Vagina (tissue), 2 donors: ENCODE results near the gene CFAP46. TPM values are rescaled to one million over a fixed set of nuclear protein-coding genes. Genes with fewer than 3 reads are reported as not detected.

Experiments
- DNase-seq, 2 donors: peaks; one replicate each; pipeline ENCODE4 v3.0.0-alpha.2; 2017; ENCODE audit errors: extremely low spot score in 2 of 2
- H3K27ac ChIP-seq: fragments of 200-600 bp; sonication (generic); one replicate; pipeline ENCODE4 v1.5.1; 2019
- H3K27me3 ChIP-seq: fragments of 200-600 bp; sonication (generic); one replicate; pipeline ENCODE4 v1.5.1; 2019
- H3K36me3 ChIP-seq, 2 donors: fragments of 200-600 bp; sonication (generic); one replicate each; pipeline ENCODE4 v1.5.1; 2017 to 2019
- H3K4me1 ChIP-seq: fragments of 200-600 bp; sonication (generic); one replicate; pipeline ENCODE4 v1.5.1; 2019
- H3K4me3 ChIP-seq, 2 donors: fragments of 200-600 bp; sonication (generic); 1 replicate in 1 of 2; 2 replicates in 1 of 2; pipeline ENCODE4 v1.5.1; 2016 to 2019
- H3K9me3 ChIP-seq: fragments of 200-600 bp; sonication (generic); one replicate; pipeline ENCODE4 v1.5.1; 2019
- CTCF ChIP-seq, 3 experiments: fragments of 450-650 bp in 2 of 3; fragments of 200-600 bp in 1 of 3; sonication (generic) in 1 of 3; IDR thresholded peaks; one replicate each; pipeline ENCODE4 v1.5.1; 2017 to 2019; ENCODE audit warnings: antibody characterized with exemption in 3 of 3, mild to moderate bottlenecking in 2 of 3, moderate library complexity in 2 of 3
- POLR2A ChIP-seq, 2 donors: fragments of 450-650 bp; IDR thresholded peaks; one replicate each; pipeline ENCODE4 v1.6.1; 2017; ENCODE audit warnings: antibody characterized with exemption in 2 of 2, mild to moderate bottlenecking in 2 of 2, moderate library complexity in 2 of 2
- POLR2AphosphoS5 ChIP-seq, 2 donors: sonication (generic); formaldehyde crosslinking; IDR thresholded peaks; one replicate each; pipeline ENCODE4 v1.9.0; 2017; ENCODE audit warnings: antibody characterized with exemption in 2 of 2, mild to moderate bottlenecking in 2 of 2, low read depth in 1 of 2; ENCODE audit not compliant: insufficient read depth in 1 of 2
- intact Hi-C: fragments of 100-400 bp; cut with DNase I; formaldehyde crosslinking; loops from one replicate; pipeline ENCODE4 v1.15.1; 2023
- total RNA-seq: library from RNA; depleted of rRNA; stranded (reverse); fragments of >200 nt; gene quantifications from one replicate; pipeline ENCODE4 v1.2.3, GENCODE V29; 2016

CFAP46 gene
- total RNA-seq, 1 donor from 2014 or later: not detected

- H3K4me3 ChIP-seq: no peak overlapping the region
- DNase-seq: no peak
- no peaks in the 10 kb centered on the region for H3K27me3 ChIP-seq
- H3K9me3 ChIP-seq: peaks cover 3% of the 10 kb centered on the region
- no peak overlapping the region for H3K27ac ChIP-seq
- intact Hi-C loops: no loop called here
- TF ChIP-seq POLR2AphosphoS5 (IDR thresholded peaks at IDR 0.05; ENCODE audit: insufficient read depth in 1 of 2, low read depth in 1 of 2): no peak
- TF ChIP-seq POLR2A (IDR thresholded peaks at IDR 0.05): no peak
- no peaks in the 10 kb centered on the region for H3K36me3 ChIP-seq
- H3K4me1 ChIP-seq: no peaks in the 10 kb centered on the region
These were observed 100.8 kb downstream of the CFAP46 start for GRCh38 chr10:132841615-132841975.

- Histone ChIP-seq H3K27ac (no peak overlapping the region), H3K36me3 (no peaks in the 10 kb centered on the region), H3K4me3 (no peak overlapping the region), H3K27me3 (no peaks in the 10 kb centered on the region), H3K9me3 (peaks cover 3% of the 10 kb centered on the region), H3K4me1 (no peaks in the 10 kb centered on the region)
- intact Hi-C loops: no loop called here
- no peak for TF ChIP-seq POLR2AphosphoS5 (IDR thresholded peaks at IDR 0.05; ENCODE audit: insufficient read depth in 1 of 2, low read depth in 1 of 2)
- no peak for TF ChIP-seq POLR2A (IDR thresholded peaks at IDR 0.05)
- no peak for TF ChIP-seq CTCF (IDR thresholded peaks at IDR 0.05)
- no peak for DNase-seq
These were observed 101.4 kb downstream of the CFAP46 start for GRCh38 chr10:132840698-132841614.

GRCh38 chr10:132839061-132839460, 103.3 kb downstream of the CFAP46 start:
- peaks cover 3% of the 10 kb centered on the region for H3K9me3 ChIP-seq
- H3K36me3 ChIP-seq: no peaks in the 10 kb centered on the region
- intact Hi-C loops: no loop called here
- no peak for TF ChIP-seq POLR2A (IDR thresholded peaks at IDR 0.05)
- no peak for TF ChIP-seq POLR2AphosphoS5 (IDR thresholded peaks at IDR 0.05; ENCODE audit: insufficient read depth in 1 of 2, low read depth in 1 of 2)
- TF ChIP-seq CTCF (IDR thresholded peaks at IDR 0.05): no peak
- H3K4me3 ChIP-seq: no peak overlapping the region
- H3K27me3 ChIP-seq: no peaks in the 10 kb centered on the region
- H3K27ac ChIP-seq: no peak overlapping the region
- no peaks in the 10 kb centered on the region for H3K4me1 ChIP-seq
- DNase-seq: no peak

- intact Hi-C loops: no loop called here
- no peak for TF ChIP-seq POLR2AphosphoS5 (IDR thresholded peaks at IDR 0.05; ENCODE audit: insufficient read depth in 1 of 2, low read depth in 1 of 2)
- no peak for TF ChIP-seq CTCF (IDR thresholded peaks at IDR 0.05)
- no peak for TF ChIP-seq POLR2A (IDR thresholded peaks at IDR 0.05)
- H3K27ac ChIP-seq: no peak overlapping the region
- H3K27me3 ChIP-seq: no peaks in the 10 kb centered on the region
- H3K36me3 ChIP-seq: no peaks in the 10 kb centered on the region
- H3K4me1 ChIP-seq: no peaks in the 10 kb centered on the region
- no peak for DNase-seq
- H3K4me3 ChIP-seq: no peak overlapping the region
- H3K9me3 ChIP-seq: peaks cover 3% of the 10 kb centered on the region
These were observed 103.9 kb downstream of the CFAP46 start for GRCh38 chr10:132838346-132838970.

GRCh38 chr10:132837905-132838304, 104.5 kb downstream of the CFAP46 start:
- Histone ChIP-seq H3K4me1 (no peaks in the 10 kb centered on the region), H3K4me3 (no peak overlapping the region), H3K27ac (no peak overlapping the region), H3K9me3 (peaks cover 3% of the 10 kb centered on the region), H3K27me3 (no peaks in the 10 kb centered on the region), H3K36me3 (no peaks in the 10 kb centered on the region)
- intact Hi-C loops: no loop called here
- TF ChIP-seq POLR2A (IDR thresholded peaks at IDR 0.05) (no peak), POLR2AphosphoS5 (IDR thresholded peaks at IDR 0.05; ENCODE audit: insufficient read depth in 1 of 2, low read depth in 1 of 2) (no peak), CTCF (IDR thresholded peaks at IDR 0.05) (no peak)
- no peak for DNase-seq
